ENCODE results near the gene TMEM135.

TMEM135 gene

DNA sequence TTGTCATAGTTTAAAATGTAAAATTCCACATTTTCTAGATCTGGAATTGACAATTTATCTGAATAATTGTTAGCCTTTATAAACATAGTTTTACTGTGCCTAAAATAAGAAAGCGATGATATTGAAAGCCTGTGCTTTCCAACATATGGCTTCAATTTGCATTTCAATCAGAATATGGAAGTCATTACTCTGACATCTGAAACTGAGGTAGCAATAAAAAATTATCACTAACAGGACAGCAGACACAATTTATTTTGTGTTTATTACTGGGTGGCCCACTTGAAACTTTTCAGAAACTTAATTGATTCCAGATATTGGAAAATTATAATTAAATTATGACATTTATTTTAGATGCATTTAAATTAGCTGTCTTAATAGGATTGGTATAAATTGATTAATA, 78.5 kb downstream of the TMEM135 start:
- 100% methylated on average over 1 of the region's 1 CpG for WGBS
- Histone ChIP-seq H3K4me3 (ENCODE audit: low read length) (no peak overlapping the region), H3K9me3 (ENCODE audit: insufficient read depth, low read depth, low read length) (no peaks in the 10 kb centered on the region)

GRCh38 chr11:87120937-87121336, 83.2 kb downstream of the TMEM135 start:
- Histone ChIP-seq H3K9ac (ENCODE audit: low read depth, low read length) (no peak overlapping the region), H3K36me3 (ENCODE audit: insufficient read depth, low read length) (no peaks in the 10 kb centered on the region), H3K4me3 (ENCODE audit: low read length) (no peak overlapping the region), H3K4me1 (ENCODE audit: insufficient read depth, low read length) (no peaks in the 10 kb centered on the region), H3K27ac (ENCODE audit: low read depth, low read length) (no peak overlapping the region), H3K9me3 (ENCODE audit: insufficient read depth, low read depth, low read length) (no peaks in the 10 kb centered on the region), H3K27me3 (ENCODE audit: insufficient read depth, low read length) (no peaks in the 10 kb centered on the region)
- WGBS: 75% methylated on average over 1 of the region's 1 CpG

More for the DNA sequence above, 78.5 kb downstream of the TMEM135 start:
- Histone ChIP-seq H3K27ac (ENCODE audit: low read depth, low read length) (no peak overlapping the region), H3K36me3 (ENCODE audit: insufficient read depth, low read length) (no peaks in the 10 kb centered on the region), H3K27me3 (ENCODE audit: insufficient read depth, low read length) (no peaks in the 10 kb centered on the region), H3K4me1 (ENCODE audit: insufficient read depth, low read length) (no peaks in the 10 kb centered on the region), H3K9ac (ENCODE audit: low read depth, low read length) (no peak overlapping the region)

GRCh38 chr11:87122852-87123251, 85.1 kb downstream of the TMEM135 start:
- H3K36me3 ChIP-seq (ENCODE audit: insufficient read depth, low read length): no peaks in the 10 kb centered on the region
- no peaks in the 10 kb centered on the region for H3K27me3 ChIP-seq (ENCODE audit: insufficient read depth, low read length)
- no peaks in the 10 kb centered on the region for H3K9me3 ChIP-seq (ENCODE audit: insufficient read depth, low read depth, low read length)
- H3K4me1 ChIP-seq (ENCODE audit: insufficient read depth, low read length): no peaks in the 10 kb centered on the region
- H3K9ac ChIP-seq (ENCODE audit: low read depth, low read length): no peak overlapping the region
- H3K27ac ChIP-seq (ENCODE audit: low read depth, low read length): no peak overlapping the region
- H3K4me3 ChIP-seq (ENCODE audit: low read length): no peak overlapping the region
- WGBS: 95% methylated on average over 3 of the region's 3 CpGs

- Histone ChIP-seq H3K4me3 (ENCODE audit: low read length) (no peak overlapping the region), H3K36me3 (ENCODE audit: insufficient read depth, low read length) (no peaks in the 10 kb centered on the region), H3K27ac (ENCODE audit: low read depth, low read length) (no peak overlapping the region), H3K27me3 (ENCODE audit: insufficient read depth, low read length) (no peaks in the 10 kb centered on the region), H3K9me3 (ENCODE audit: insufficient read depth, low read depth, low read length) (no peaks in the 10 kb centered on the region), H3K9ac (ENCODE audit: low read depth, low read length) (no peak overlapping the region), H3K4me1 (ENCODE audit: insufficient read depth, low read length) (no peaks in the 10 kb centered on the region)
- 89% methylated on average over 2 of the region's 2 CpGs for WGBS
Observed at GRCh38 chr11:87125257-87125656, 87.5 kb downstream of the TMEM135 start.

GRCh38 chr11:87127101-87127500, 89.4 kb downstream of the TMEM135 start:
- H3K27me3 ChIP-seq (ENCODE audit: insufficient read depth, low read length): no peaks in the 10 kb centered on the region
- H3K4me1 ChIP-seq (ENCODE audit: insufficient read depth, low read length): no peaks in the 10 kb centered on the region
- no peak overlapping the region for H3K9ac ChIP-seq (ENCODE audit: low read depth, low read length)
- 91% methylated on average over 4 of the region's 4 CpGs for WGBS
- H3K4me3 ChIP-seq (ENCODE audit: low read length): no peak overlapping the region
- H3K9me3 ChIP-seq (ENCODE audit: insufficient read depth, low read depth, low read length): peaks cover 7% of the 10 kb centered on the region; the same call in 1 of the 2 replicates
- H3K36me3 ChIP-seq (ENCODE audit: insufficient read depth, low read length): no peaks in the 10 kb centered on the region
- H3K27ac ChIP-seq (ENCODE audit: low read depth, low read length): no peak overlapping the region

GRCh38 chr11:87128372-87128771, 90.6 kb downstream of the TMEM135 start:
- 100% methylated on average over 1 of the region's 2 CpGs for WGBS
- Histone ChIP-seq H3K9ac (ENCODE audit: low read depth, low read length) (no peak overlapping the region), H3K27me3 (ENCODE audit: insufficient read depth, low read length) (no peaks in the 10 kb centered on the region), H3K9me3 (ENCODE audit: insufficient read depth, low read depth, low read length) (peaks cover 9% of the 10 kb centered on the region; the same call in 1 of the 2 replicates), H3K4me3 (ENCODE audit: low read length) (no peak overlapping the region), H3K27ac (ENCODE audit: low read depth, low read length) (no peak overlapping the region), H3K36me3 (ENCODE audit: insufficient read depth, low read length) (no peaks in the 10 kb centered on the region), H3K4me1 (ENCODE audit: insufficient read depth, low read length) (no peaks in the 10 kb centered on the region)

GRCh38 chr11:87134524-87135106, 96.9 kb downstream of the TMEM135 start:
- WGBS: 90% methylated on average over 1 of the region's 1 CpG
- no peak overlapping the region for H3K9ac ChIP-seq (ENCODE audit: low read depth, low read length)
- H3K36me3 ChIP-seq (ENCODE audit: insufficient read depth, low read length): no peaks in the 10 kb centered on the region
- H3K4me1 ChIP-seq (ENCODE audit: insufficient read depth, low read length): no peaks in the 10 kb centered on the region
- no peaks in the 10 kb centered on the region for H3K27me3 ChIP-seq (ENCODE audit: insufficient read depth, low read length)
- H3K4me3 ChIP-seq (ENCODE audit: low read length): no peak overlapping the region
- no peak overlapping the region for H3K27ac ChIP-seq (ENCODE audit: low read depth, low read length)
- H3K9me3 ChIP-seq (ENCODE audit: insufficient read depth, low read depth, low read length): peaks cover 19% of the 10 kb centered on the region

DNA sequence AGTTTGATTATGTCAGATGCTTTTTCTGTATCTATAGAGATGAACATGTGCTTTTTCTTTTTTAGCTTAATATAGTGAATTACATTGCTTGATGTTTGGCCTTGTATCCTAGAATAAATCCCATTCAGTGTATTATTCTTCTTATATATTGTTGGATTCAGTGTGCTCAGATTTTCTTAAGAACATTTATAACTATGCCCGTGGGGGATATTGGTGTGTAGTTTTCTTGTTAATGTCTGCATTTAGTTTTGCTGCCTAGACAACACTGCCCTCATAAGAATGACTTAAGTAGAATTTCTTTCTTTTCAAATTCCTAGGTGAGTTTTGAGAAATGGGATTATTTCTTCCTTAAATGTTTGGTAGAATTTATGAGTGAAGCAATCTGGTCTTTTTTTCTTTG, 98.5 kb downstream of the TMEM135 start:
- H3K27me3 ChIP-seq (ENCODE audit: insufficient read depth, low read length): no peaks in the 10 kb centered on the region
- H3K4me3 ChIP-seq (ENCODE audit: low read length): no peak overlapping the region
- H3K4me1 ChIP-seq (ENCODE audit: insufficient read depth, low read length): no peaks in the 10 kb centered on the region
- H3K9me3 ChIP-seq (ENCODE audit: insufficient read depth, low read depth, low read length): peaks cover 22% of the 10 kb centered on the region
- WGBS: 100% methylated on average over 1 of the region's 1 CpG
- no peak overlapping the region for H3K27ac ChIP-seq (ENCODE audit: low read depth, low read length)
- H3K36me3 ChIP-seq (ENCODE audit: insufficient read depth, low read length): no peaks in the 10 kb centered on the region
- no peak overlapping the region for H3K9ac ChIP-seq (ENCODE audit: low read depth, low read length)

GRCh38 chr11:87137711-87138110, 100.0 kb downstream of the TMEM135 start:
- WGBS: 100% methylated on average over 2 of the region's 2 CpGs
- peaks cover 13% of the 10 kb centered on the region for H3K9me3 ChIP-seq (ENCODE audit: insufficient read depth, low read depth, low read length)
- no peak overlapping the region for H3K27ac ChIP-seq (ENCODE audit: low read depth, low read length)
- H3K9ac ChIP-seq (ENCODE audit: low read depth, low read length): no peak overlapping the region
- no peaks in the 10 kb centered on the region for H3K27me3 ChIP-seq (ENCODE audit: insufficient read depth, low read length)
- no peaks in the 10 kb centered on the region for H3K36me3 ChIP-seq (ENCODE audit: insufficient read depth, low read length)
- H3K4me3 ChIP-seq (ENCODE audit: low read length): no peak overlapping the region
- no peaks in the 10 kb centered on the region for H3K4me1 ChIP-seq (ENCODE audit: insufficient read depth, low read length)

DNA sequence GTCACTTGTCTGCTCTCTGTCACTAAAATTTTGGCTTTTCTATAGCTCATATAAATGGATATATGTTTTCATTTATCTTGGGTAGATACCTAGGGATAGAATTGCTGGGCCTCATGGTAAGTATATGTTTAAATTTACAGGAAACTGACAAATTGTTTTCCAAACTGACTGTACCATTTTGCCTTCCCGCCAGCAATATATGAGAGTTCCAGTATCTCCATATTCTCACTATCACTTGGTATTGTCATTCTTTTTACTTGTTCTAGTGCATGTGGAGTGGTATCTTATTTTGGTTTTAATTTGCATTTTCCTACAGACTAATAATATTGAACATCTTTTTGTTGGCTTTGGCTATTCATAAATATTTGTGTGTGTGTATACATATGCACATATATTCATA, 101.7 kb downstream of the TMEM135 start:
- H3K27me3 ChIP-seq (ENCODE audit: insufficient read depth, low read length): no peaks in the 10 kb centered on the region
- peaks cover 12% of the 10 kb centered on the region; the same call in 1 of the 2 replicates for H3K4me1 ChIP-seq (ENCODE audit: insufficient read depth, low read length)
- peaks cover 13% of the 10 kb centered on the region for H3K9me3 ChIP-seq (ENCODE audit: insufficient read depth, low read depth, low read length)
- H3K27ac ChIP-seq (ENCODE audit: low read depth, low read length): no peak overlapping the region
- no peak overlapping the region for H3K4me3 ChIP-seq (ENCODE audit: low read length)
- no peaks in the 10 kb centered on the region for H3K36me3 ChIP-seq (ENCODE audit: insufficient read depth, low read length)
- H3K9ac ChIP-seq (ENCODE audit: low read depth, low read length): no peak overlapping the region
- WGBS: 56% methylated on average over 1 of the region's 1 CpG

- Histone ChIP-seq H3K27me3 (ENCODE audit: insufficient read depth, low read length) (no peaks in the 10 kb centered on the region), H3K9me3 (ENCODE audit: insufficient read depth, low read depth, low read length) (peaks cover 13% of the 10 kb centered on the region), H3K36me3 (ENCODE audit: insufficient read depth, low read length) (no peaks in the 10 kb centered on the region), H3K4me3 (ENCODE audit: low read length) (no peak overlapping the region), H3K9ac (ENCODE audit: low read depth, low read length) (no peak overlapping the region), H3K4me1 (ENCODE audit: insufficient read depth, low read length) (peaks cover 12% of the 10 kb centered on the region; the same call in 1 of the 2 replicates), H3K27ac (ENCODE audit: low read depth, low read length) (no peak overlapping the region)
- WGBS: 86% methylated on average over 2 of the region's 2 CpGs
Observed at GRCh38 chr11:87141322-87141721, 103.6 kb downstream of the TMEM135 start.

- no peaks in the 10 kb centered on the region for H3K36me3 ChIP-seq (ENCODE audit: insufficient read depth, low read length)
- no peaks in the 10 kb centered on the region for H3K27me3 ChIP-seq (ENCODE audit: insufficient read depth, low read length)
- no peak overlapping the region for H3K9ac ChIP-seq (ENCODE audit: low read depth, low read length)
- no peak overlapping the region for H3K27ac ChIP-seq (ENCODE audit: low read depth, low read length)
- 70% methylated on average over 3 of the region's 3 CpGs for WGBS
- peaks cover 13% of the 10 kb centered on the region for H3K9me3 ChIP-seq (ENCODE audit: insufficient read depth, low read depth, low read length)
- H3K4me3 ChIP-seq (ENCODE audit: low read length): no peak overlapping the region
- H3K4me1 ChIP-seq (ENCODE audit: insufficient read depth, low read length): peaks cover 12% of the 10 kb centered on the region; the same call in 1 of the 2 replicates
Observed at GRCh38 chr11:87141980-87142514, 104.3 kb downstream of the TMEM135 start.
